Activated CD4-positive, alpha-beta T cell treated with anti-CD3 and anti-CD28 coated beads, Interleukin-2, Interleukin-4, amounts not matched to agents 100 ng/mL and 50 ng/mL, durations not matched to agents 16 hours and 8 hours (primary cell): ENCODE results near the gene MT1HL1.
"Not testable (repeated sequence)": the region's sequence is repeated elsewhere in the genome, so short reads cannot be mapped to it uniquely, and the experiment has no call there.

Source experiments
- DNase-seq: peaks from one replicate; pipeline ENCODE4 v3.0.0-alpha.2; 2020; ENCODE audit warnings: low spot score

The MT1HL1 gene

DNA sequence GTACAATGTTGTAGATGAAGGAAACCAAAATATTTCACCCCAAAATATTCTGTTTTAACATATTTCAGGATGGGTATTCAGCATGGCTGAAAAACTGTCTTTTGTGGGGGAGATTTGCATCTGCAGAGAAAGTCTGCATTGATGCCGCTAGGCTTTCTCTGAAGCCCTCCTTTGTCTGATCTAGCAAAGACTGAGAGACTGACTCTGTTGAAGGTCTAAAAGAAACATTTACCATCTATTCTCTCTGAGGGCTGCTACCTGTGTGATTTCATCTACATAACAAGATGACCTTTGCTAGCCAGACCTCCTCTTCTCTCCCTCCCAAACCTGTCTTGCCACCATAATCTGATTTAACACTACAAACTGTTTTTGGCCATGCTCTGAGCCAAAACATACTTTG is 12.4 kb upstream of the MT1HL1 start:
- no peak for DNase-seq

DNA sequence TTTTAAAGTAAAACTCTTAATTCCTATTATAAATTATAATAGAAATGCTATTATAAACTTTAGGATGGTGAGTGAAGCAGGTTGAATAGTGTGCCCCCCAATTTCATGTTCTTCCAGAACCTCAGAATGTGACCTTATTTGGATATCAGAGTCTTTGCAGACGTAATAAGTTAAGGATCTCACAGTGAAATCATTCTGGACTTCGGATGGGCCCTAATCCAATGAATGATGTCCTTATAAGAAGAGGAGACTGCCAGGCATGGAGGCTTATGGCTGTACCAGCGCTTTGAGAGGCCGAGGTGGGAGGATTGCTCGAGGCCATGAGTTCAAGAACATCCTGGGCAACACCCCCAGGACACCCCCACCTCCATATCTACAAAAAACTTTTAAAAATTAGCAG is 9.4 kb upstream of the MT1HL1 start:
- no peak for DNase-seq

DNA sequence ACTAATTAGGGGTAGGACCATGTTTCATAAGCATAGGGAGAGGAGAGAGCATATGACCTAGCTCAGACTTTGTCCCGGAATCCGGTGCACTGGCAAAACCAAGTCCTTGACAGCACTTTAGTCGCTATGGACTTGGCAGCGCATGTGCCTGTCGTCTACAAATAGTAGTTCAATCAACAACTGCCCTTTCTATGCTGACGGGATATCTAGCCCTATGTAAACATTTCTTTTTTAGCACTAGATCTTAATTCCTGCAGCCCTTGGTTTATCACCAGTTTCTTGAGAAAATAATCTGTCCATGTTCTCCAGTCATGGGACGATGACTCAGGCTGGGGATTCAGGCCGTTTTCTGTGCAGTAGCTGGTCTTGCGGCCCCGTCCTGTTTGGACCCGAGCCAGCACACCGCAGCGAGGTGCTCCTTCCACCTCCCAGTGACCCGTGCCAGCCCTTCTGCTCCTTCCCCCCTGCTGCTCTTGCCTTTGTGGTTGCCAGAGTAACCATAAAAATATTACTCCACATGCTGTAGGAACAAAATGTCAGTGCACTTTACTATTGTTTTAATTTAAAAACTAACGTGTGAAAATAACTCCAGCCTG is 8.6 kb upstream of the MT1HL1 start:
- no peak for DNase-seq

DNA sequence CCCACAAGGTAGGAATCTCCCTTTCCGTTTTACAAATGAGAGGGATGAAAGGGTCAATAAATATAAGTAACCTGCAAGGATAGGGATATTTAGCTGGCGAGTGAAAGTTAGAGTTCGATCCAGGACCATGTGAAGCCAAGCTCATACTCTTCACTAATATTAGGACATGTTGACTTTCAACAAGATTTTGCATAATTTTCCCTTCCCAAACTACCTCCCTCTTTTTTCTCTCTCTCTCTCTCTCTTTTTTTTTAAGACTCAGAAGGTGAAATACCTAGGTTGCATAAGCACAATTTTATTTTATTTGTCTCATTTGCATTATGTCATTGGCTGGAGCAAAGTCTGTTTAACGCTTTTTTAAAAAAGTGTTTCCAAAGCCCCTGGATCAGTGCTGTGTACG is 8.1 kb upstream of the MT1HL1 start:
- no peak for DNase-seq

- no peak for DNase-seq
Measured at GRCh38 chr1:237011432-237011831, 7.2 kb upstream of the MT1HL1 start.

DNA sequence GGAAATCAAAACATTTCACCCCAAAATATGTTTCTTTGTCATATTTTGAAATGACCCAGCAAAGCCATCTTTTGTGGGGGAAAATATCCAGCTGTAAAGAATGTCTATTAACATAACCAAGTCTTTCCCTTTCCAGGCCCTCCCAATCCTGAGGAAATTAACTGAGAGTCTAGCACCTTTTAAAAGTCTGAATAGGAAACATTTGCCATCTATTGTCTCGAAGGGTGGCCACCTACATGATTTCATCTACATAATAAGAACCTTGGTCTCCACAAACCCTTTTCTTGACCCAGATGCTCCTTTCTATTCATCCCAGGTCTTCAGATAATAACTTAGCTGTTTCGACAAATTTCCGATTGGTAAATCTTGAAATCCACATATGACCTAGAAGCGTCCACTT is 5.4 kb upstream of the MT1HL1 start:
- no peak for DNase-seq

GRCh38 chr1:237007147-237007881 is 3.1 kb upstream of the MT1HL1 start:
- no peak for DNase-seq

DNA sequence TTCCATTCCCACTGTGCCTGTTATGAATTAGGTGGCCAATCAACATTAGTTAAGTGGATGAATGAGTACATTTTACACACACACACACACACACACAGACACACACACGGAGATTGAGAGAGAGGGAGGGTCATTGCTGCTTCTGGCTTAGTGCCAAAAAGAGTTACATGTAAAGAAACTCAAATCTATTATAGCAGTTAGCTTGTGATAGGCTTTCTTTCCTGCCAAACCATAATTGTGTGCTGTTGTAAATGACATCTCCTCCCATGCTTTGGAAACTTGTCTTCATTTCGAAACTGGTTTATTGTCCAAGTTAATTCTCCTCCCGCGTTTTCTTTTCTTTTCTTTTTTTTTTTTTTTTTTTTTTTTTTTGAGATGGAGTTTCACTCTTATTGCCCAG is 1.4 kb upstream of the MT1HL1 start:
- no peak for DNase-seq

DNA sequence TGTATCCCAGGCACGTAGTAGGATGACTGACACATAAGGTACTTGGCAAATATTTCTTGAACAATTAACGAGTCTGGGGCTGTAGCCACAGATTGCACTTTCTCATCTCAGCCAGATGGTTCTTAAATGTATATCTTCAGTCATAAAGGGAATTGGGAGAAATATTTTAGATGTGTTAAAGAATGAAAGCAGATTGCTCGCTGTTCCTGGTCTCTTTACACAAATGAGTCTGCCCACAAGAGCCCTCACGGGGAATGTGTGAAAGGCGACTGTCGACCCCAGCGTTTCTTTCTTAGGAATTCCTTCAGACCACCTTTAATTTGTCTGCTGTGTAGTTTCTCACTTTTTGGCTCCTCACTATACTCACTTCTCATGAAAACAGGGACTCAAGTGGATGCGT is 725 bp downstream of the MT1HL1 start:
- no peak for DNase-seq

DNA sequence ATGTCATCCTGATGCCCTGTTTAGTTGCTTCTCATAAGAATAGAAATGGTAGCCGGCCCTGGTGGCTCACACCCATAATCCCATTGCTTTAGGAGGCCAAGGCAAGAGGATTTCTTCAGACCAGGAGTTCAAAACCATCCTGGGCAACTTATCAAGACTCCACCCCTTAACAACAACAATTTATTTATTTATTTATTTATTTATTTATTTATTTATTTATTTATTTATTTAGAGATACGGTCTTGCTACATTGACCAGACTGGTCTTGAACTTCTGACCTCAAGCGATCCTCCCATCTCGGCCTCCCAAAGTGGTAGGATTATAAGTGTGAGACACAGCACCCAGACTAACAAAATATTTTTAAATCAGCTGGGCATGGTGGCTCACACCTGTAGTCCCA is 4.0 kb downstream of the MT1HL1 start:
- no peak for DNase-seq

DNA sequence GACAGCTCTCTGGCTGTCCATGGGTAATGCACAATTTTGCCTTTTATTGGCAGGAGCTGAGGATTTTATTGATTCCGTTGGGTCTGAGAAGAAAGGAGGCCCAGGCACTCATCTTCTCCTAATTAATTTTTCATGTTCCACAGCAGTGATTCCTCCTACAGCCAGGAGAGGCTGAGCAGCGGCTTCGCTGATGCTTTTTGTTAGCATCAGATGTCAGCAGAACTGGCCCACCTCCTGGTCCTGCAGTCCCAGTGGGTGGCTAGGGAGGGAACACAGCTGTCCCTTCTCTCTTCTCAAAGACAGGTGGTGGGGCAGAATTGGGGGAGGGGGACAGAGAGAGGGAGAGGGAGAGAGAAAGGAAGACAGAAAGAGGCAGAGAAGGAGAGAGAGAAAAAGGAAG is 5.7 kb downstream of the MT1HL1 start:
- DNase-seq: no peak

GRCh38 chr1:236997882-236998281 is 6.4 kb downstream of the MT1HL1 start:
- DNase-seq: no peak

- DNase-seq: no peak
Measured at GRCh38 chr1:236997361-236997760, 6.9 kb downstream of the MT1HL1 start.

GRCh38 chr1:236994450-236994849 is 9.8 kb downstream of the MT1HL1 start:
- DNase-seq: no peak

- no peak for DNase-seq
Measured at GRCh38 chr1:236992449-236992848, 11.8 kb downstream of the MT1HL1 start.

GRCh38 chr1:236990052-236990445 is 14.2 kb downstream of the MT1HL1 start:
- DNase-seq: peak; percentile 3

DNA sequence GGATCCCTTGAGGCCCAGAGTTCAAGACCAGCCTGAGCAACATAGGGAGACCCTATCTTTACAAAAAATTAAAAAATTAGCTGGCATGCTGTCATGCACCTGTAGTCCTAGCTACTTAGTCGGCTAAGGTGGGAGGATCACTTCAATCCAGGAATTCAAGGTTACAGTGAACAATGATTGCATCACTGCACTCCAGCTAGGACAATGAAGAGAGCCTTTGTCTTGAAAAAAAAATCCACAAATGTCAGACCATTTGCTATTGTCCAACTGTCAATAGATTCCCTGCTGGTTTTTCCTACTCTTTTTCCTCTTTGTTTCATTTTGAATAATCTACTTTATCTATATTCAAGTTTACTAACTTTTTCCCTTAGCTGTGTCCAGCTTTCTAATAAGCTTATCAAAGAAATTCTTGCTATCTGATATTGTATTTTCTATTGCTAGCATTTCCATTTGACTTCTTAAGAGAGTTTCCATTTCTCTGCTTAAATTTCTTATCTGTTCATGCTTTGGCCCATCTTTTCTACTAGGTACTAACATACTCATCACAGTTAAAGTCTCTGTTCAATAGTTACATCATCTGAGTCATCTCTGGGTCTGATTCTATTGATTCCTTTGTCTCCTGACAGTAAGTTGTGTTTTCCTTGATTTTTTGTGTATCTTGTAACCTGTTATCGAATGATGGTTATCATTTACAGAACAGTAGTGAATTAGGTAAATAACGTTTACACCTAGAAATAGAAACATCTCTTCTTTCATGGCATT is 14.8 kb downstream of the MT1HL1 start:
- no peak for DNase-seq

GRCh38 chr1:236983818-236984217 is 20.4 kb downstream of the MT1HL1 start:
- DNase-seq: no peak

- no peak for DNase-seq
Measured at GRCh38 chr1:236982380-236982779, 21.9 kb downstream of the MT1HL1 start.

GRCh38 chr1:236981431-236981830 is 22.8 kb downstream of the MT1HL1 start:
- DNase-seq: not testable (repeated sequence)

GRCh38 chr1:236980673-236981072 is 23.6 kb downstream of the MT1HL1 start:
- no peak for DNase-seq

DNA sequence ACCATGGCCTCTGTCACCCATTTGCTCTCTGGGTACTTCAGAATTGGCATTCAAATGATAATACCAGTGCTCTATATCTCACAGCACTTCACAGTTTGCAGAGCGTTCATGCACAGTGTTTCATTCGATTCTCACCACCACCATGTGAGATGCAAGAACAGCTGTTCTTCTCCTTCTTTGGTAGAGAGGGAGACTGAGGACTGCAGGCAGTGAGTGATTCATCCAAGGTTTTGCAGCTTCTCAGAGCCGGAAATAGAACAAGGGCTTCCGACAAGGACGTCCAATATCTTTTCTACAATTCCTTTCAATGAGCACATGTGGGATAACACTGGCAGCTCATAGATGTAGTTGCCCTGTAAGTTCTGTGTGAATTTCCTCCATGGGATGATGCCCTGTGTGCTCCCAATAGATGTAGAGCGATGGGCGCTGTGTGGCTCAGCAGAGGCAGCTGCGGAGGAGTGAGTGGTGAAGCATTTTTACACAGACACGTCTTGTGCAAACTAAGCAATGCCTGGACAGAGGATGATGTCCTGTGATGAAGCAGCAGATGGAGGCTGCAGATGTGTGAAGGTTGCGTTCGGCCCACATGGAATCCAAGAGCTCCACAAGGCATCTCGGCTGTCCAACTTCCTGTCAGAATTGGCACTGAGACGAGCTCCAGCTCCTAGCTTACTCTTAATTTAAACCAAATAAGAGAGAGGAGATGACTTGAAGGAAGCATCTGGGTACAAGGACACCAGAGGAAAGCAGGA is 24.9 kb downstream of the MT1HL1 start:
- DNase-seq: no peak

- DNase-seq: no peak
Measured at GRCh38 chr1:236978740-236979139, 25.5 kb downstream of the MT1HL1 start.
